Vagina (tissue), 2 donors: ENCODE results near the gene COA5. TPM values are rescaled to one million over a fixed set of nuclear protein-coding genes. Genes with fewer than 3 reads are reported as not detected.

Source experiments
- DNase-seq, 2 donors: peaks; one replicate each; pipeline ENCODE4 v3.0.0-alpha.2; 2017; ENCODE audit errors: extremely low spot score in 2 of 2
- H3K27ac ChIP-seq: fragments of 200-600 bp; sonication (generic); one replicate; pipeline ENCODE4 v1.5.1; 2019
- H3K27me3 ChIP-seq: fragments of 200-600 bp; sonication (generic); one replicate; pipeline ENCODE4 v1.5.1; 2019
- H3K36me3 ChIP-seq, 2 donors: fragments of 200-600 bp; sonication (generic); one replicate each; pipeline ENCODE4 v1.5.1; 2017 to 2019
- H3K4me1 ChIP-seq: fragments of 200-600 bp; sonication (generic); one replicate; pipeline ENCODE4 v1.5.1; 2019
- H3K4me3 ChIP-seq, 2 donors: fragments of 200-600 bp; sonication (generic); 1 replicate in 1 of 2; 2 replicates in 1 of 2; pipeline ENCODE4 v1.5.1; 2016 to 2019
- H3K9me3 ChIP-seq: fragments of 200-600 bp; sonication (generic); one replicate; pipeline ENCODE4 v1.5.1; 2019
- POLR2A ChIP-seq, 2 donors: fragments of 450-650 bp; IDR thresholded peaks; one replicate each; pipeline ENCODE4 v1.6.1; 2017; ENCODE audit warnings: antibody characterized with exemption in 2 of 2, mild to moderate bottlenecking in 2 of 2, moderate library complexity in 2 of 2
- POLR2AphosphoS5 ChIP-seq, 2 donors: sonication (generic); formaldehyde crosslinking; IDR thresholded peaks; one replicate each; pipeline ENCODE4 v1.9.0; 2017; ENCODE audit warnings: antibody characterized with exemption in 2 of 2, mild to moderate bottlenecking in 2 of 2, low read depth in 1 of 2; ENCODE audit not compliant: insufficient read depth in 1 of 2
- intact Hi-C: fragments of 100-400 bp; cut with DNase I; formaldehyde crosslinking; loops from one replicate; pipeline ENCODE4 v1.15.1; 2023
- total RNA-seq: library from RNA; depleted of rRNA; stranded (reverse); fragments of >200 nt; gene quantifications from one replicate; pipeline ENCODE4 v1.2.3, GENCODE V29; 2016
- TF ChIP-seq, protein P1 (sequence below), 3 experiments: fragments of 450-650 bp in 2 of 3; fragments of 200-600 bp in 1 of 3; sonication (generic) in 1 of 3; IDR thresholded peaks; one replicate each; pipeline ENCODE4 v1.5.1; 2017 to 2019; ENCODE audit warnings: antibody characterized with exemption in 3 of 3, mild to moderate bottlenecking in 2 of 3, moderate library complexity in 2 of 3

The COA5 gene
- total RNA-seq, 1 donor from 2014 or later = 24.1 TPM

DNA sequence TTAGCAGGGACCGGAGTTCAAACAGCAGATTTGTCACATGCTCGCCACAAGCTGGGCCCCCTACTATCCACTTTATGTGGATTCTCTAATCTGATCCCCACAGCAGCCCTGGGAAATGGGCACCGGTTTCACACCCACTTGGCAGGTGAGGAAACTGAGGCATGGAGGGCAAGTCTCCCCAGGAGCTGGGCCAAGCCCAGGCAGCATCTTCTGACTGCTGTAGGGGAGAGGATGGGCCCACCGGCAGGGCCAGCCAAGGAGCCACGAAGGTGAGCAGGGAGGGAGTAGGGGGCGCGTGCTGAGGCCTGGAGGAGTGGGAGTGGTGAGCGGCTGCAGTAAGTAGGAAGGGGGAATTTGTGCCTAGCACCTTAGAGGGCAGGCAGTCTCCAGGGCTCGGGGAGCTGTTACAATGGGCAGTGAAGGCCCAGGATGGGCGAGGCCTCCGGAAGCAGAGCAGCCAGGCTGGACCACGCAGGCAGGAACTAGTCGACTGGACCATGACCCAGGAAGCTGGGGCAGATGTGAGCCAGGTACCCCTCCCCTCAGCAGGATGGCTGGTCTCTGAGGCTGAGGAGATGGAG is 37.1 kb downstream of the COA5 start:
- Histone ChIP-seq H3K36me3 (peaks cover 0 to 14% of the 10 kb centered on the region in 2 donors), H3K27ac (no peak overlapping the region), H3K9me3 (no peaks in the 10 kb centered on the region), H3K27me3 (no peaks in the 10 kb centered on the region), H3K4me3 (no peak overlapping the region), H3K4me1 (no peaks in the 10 kb centered on the region)
- TF ChIP-seq POLR2AphosphoS5 (IDR thresholded peaks at IDR 0.05; ENCODE audit: insufficient read depth in 1 of 2, low read depth in 1 of 2) = no peak
- TF ChIP-seq, protein P1, sequence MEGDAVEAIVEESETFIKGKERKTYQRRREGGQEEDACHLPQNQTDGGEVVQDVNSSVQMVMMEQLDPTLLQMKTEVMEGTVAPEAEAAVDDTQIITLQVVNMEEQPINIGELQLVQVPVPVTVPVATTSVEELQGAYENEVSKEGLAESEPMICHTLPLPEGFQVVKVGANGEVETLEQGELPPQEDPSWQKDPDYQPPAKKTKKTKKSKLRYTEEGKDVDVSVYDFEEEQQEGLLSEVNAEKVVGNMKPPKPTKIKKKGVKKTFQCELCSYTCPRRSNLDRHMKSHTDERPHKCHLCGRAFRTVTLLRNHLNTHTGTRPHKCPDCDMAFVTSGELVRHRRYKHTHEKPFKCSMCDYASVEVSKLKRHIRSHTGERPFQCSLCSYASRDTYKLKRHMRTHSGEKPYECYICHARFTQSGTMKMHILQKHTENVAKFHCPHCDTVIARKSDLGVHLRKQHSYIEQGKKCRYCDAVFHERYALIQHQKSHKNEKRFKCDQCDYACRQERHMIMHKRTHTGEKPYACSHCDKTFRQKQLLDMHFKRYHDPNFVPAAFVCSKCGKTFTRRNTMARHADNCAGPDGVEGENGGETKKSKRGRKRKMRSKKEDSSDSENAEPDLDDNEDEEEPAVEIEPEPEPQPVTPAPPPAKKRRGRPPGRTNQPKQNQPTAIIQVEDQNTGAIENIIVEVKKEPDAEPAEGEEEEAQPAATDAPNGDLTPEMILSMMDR (IDR thresholded peaks at IDR 0.05) = no peak
- TF ChIP-seq POLR2A (IDR thresholded peaks at IDR 0.05) = no peak
- DNase-seq = no peak
- intact Hi-C loops = no loop called here

DNA sequence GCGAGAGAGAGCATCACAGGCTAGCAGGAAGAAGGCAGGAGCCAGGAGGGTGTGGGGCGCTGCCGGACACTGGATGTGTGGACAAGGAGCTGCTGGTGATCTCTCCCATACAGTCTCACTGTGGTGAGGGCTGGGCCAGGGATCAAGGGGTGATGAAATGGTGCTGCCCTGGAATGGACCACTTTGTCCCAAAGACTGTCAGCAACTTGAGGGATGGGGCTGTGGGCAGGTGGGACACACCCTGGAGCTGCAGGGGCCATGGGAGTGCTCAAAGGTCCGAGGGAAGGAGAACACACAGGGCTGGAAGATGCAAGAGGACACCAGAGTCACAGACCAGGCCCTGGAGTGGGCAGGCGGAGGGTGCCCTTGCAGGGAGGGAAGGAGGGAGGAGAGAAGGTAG is 38.0 kb downstream of the COA5 start:
- intact Hi-C loops = no loop called here
- no peaks in the 10 kb centered on the region for H3K4me1 ChIP-seq
- TF ChIP-seq POLR2A (IDR thresholded peaks at IDR 0.05) (no peak), POLR2AphosphoS5 (IDR thresholded peaks at IDR 0.05; ENCODE audit: insufficient read depth in 1 of 2, low read depth in 1 of 2) (no peak)
- TF ChIP-seq, protein P1 (IDR thresholded peaks at IDR 0.05) = no peak
- H3K27me3 ChIP-seq = no peaks in the 10 kb centered on the region
- no peak overlapping the region for H3K4me3 ChIP-seq
- no peak overlapping the region for H3K27ac ChIP-seq
- no peak for DNase-seq
- peaks cover 0 to 10% of the 10 kb centered on the region in 2 donors for H3K36me3 ChIP-seq
- H3K9me3 ChIP-seq = no peaks in the 10 kb centered on the region

DNA sequence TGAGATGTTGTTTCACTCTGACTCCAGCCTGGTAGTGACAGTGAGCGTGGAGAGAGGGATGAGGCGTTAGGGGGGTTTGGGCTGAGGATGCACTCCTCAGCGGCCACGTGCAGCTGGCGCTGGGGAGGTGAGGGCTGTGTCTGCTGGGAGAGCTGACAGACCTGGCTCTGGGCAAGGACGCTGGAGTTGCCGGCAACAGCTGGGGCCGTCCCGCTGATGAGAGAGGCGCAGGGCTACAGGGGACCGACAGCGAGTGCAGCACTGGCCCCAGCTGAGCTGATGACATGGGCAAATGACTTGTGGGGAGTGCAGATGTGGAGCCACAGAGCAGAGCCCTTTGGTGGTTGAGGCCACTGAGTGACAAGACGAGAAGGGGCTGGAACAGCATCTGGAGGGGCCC is 38.4 kb downstream of the COA5 start:
- peaks cover 0 to 11% of the 10 kb centered on the region in 2 donors for H3K36me3 ChIP-seq
- TF ChIP-seq POLR2AphosphoS5 (IDR thresholded peaks at IDR 0.05; ENCODE audit: insufficient read depth in 1 of 2, low read depth in 1 of 2) (no peak), POLR2A (IDR thresholded peaks at IDR 0.05) (no peak)
- H3K4me3 ChIP-seq = no peak overlapping the region
- H3K9me3 ChIP-seq = no peaks in the 10 kb centered on the region
- H3K4me1 ChIP-seq = no peaks in the 10 kb centered on the region
- DNase-seq = no peak
- intact Hi-C loops = no loop called here
- H3K27me3 ChIP-seq = no peaks in the 10 kb centered on the region
- H3K27ac ChIP-seq = no peak overlapping the region

DNA sequence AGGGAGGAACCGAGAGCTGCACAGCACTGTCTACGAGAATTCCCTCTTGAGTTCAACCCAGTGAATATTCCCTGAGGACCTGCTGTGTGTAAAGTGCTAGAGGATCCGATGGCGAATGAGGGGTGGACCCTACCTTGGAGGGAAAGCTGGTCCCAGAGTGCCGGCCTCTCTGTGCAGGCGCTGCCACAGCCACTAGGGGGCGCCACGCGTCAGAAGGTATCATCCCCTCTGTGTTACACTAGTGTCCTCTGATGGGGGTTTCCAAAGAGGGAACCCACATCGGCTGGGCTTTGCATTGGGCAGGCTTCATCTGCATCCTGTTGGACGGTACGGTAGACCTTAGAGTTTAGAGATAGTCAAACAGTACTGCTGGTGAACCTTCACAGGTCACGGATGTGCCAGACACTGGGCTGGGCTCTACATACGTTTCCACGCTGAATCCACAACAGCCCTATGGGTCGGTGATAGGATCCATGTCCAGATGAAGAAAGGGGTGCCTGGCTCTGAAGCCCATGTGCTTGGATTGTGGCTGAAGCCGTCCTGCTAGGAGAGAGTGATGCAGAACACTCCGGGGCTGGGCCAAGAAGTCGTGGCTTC is 39.0 kb downstream of the COA5 start:
- H3K27me3 ChIP-seq = no peaks in the 10 kb centered on the region
- H3K36me3 ChIP-seq = peaks cover 0 to 13% of the 10 kb centered on the region in 2 donors
- H3K4me3 ChIP-seq = no peak overlapping the region
- no peak overlapping the region for H3K27ac ChIP-seq
- TF ChIP-seq POLR2A (IDR thresholded peaks at IDR 0.05) = no peak
- TF ChIP-seq, protein P1 (IDR thresholded peaks at IDR 0.05) = peak; percentile 34 to 63 (median 49)
- intact Hi-C loops = no loop called here
- no peak for DNase-seq
- H3K9me3 ChIP-seq = no peaks in the 10 kb centered on the region
- H3K4me1 ChIP-seq = no peaks in the 10 kb centered on the region

DNA sequence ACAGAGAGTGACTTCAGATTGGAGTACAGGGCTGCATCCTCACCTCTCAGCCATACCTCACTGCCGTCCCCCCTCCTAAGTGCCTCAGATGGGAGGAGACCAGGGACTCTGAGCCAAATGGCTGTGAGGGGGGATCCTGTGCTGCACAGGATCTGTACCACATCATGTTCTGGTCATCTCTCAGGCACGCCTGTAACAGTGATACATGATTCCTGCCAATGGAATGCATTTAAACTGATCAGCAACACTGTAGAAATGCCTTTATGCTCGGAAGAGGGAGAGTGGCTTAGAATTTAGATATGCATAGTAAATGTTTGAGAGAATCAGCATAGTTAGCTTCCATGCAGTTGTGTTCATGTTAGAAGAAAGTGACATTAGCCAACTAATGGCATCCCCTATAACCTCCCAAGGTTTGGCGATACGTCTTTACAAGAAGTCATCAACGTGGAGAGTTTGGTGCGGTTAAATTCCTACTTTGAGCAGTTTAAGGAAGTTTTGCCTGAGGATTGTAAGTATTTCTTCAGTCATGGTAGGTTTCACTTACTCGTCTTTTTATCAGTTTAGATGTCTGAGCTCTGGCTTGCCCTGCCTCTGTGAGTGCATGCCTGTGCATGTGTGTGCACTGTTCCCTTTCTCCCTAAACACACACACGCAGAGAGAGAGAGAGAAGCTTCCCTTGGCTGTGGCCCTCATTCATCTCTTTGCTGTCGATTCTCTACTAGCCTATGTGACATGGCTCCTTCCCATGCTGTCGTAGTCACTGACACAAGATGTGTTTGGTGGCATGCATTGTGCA is 40.0 kb downstream of the COA5 start:
- H3K27me3 ChIP-seq = no peaks in the 10 kb centered on the region
- no peaks in the 10 kb centered on the region for H3K9me3 ChIP-seq
- no peak overlapping the region for H3K4me3 ChIP-seq
- no peak overlapping the region for H3K27ac ChIP-seq
- TF ChIP-seq POLR2A (IDR thresholded peaks at IDR 0.05) = no peak
- TF ChIP-seq, protein P1 (IDR thresholded peaks at IDR 0.05) = no peak
- no peak for TF ChIP-seq POLR2AphosphoS5 (IDR thresholded peaks at IDR 0.05; ENCODE audit: insufficient read depth in 1 of 2, low read depth in 1 of 2)
- intact Hi-C loops = no loop called here
- no peak for DNase-seq
- H3K36me3 ChIP-seq = peaks cover 0 to 20% of the 10 kb centered on the region in 2 donors
- H3K4me1 ChIP-seq = no peaks in the 10 kb centered on the region
